Kidney tubule cell (primary cell): Measurements from ENCODE around the gene RPH3AL.
"Not testable (repeated sequence)": the region's sequence is repeated elsewhere in the genome, so short reads cannot be mapped to it uniquely, and the experiment has no call there.

Experiments
- DNase-seq: peaks from one replicate; pipeline ENCODE4 v3.0.0-alpha.2; 2018; ENCODE audit warnings: low spot score

Gene RPH3AL

GRCh38 chr17:238071-238963 lies 114.3 kb downstream of the RPH3AL start:
- DNase-seq: no peak

GRCh38 chr17:237406-237955 lies 115.1 kb downstream of the RPH3AL start:
- no peak for DNase-seq

DNA sequence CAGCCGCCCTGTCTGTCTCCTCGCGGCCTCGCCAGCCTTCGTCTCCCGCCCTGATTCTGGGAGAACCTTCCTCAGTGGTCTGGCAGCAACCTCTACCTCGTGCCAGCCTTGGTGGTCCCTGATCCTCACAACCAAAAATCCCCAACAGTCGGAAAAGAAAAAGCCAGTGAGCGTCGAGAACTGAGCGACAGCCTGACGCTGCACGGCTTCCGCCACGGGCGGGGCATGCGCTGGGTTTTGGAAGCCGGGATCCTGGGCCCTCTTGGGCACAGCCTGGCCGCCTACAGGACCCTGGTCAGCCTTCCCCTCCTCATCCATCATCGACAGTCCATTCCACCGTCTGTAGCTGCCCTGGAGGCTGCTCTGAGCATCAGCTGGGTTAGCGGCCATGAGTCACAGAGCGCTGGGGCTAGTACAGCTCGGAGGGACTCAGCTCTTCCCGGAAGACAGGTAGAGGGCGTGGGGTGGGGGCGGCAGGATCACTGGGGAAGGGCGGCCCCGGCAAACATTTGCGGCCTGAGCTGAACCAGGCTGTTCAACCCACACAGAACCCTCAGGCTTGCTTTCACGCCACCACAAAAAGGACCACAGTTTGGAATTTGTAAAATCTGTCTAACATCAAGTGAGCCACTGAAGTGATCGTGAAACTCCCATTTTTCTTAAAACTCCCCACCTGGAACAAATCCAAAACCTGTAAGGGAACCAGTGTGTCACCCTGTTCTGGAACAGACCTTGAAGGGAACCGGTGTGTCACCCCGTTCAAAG lies 115.8 kb downstream of the RPH3AL start:
- no peak for DNase-seq

DNA sequence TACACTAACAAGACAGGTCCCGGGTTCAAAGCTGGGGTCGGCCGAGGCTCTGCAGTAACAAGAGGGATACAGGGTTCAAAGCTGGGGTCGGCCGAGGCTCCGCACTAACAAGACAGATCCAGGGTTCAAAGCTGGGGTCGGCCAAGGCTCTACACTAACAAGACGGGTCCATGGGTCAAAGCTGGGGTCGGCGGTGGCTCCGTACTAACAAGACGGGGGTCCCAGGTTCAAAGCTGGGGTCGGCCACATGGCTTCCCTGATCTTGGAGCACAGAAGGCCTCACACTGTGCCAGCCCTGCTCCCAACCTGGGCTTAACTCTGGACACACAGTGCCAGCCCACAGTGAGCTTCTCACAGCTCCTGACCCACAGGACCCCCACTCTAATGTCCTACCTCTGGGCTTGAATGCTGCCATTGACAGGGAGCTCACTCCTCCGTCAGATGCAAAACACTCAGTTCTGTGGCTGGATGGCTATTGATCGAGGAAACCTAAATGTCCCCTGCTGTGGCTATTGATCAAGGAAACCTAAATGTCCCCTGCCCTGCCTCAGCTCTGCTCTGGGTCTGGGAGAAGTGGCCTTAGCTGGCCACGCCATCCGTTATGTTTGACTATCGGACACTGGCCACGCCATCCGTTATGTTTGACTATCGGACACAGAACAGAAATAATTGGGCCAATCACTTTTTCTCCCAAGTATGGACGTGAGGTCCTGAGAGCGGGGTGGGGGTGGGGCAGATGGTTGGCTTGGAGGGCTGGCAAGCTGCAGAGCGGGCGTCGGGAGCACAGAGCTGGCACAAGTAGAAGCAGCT lies 116.6 kb downstream of the RPH3AL start:
- DNase-seq: no peak

GRCh38 chr17:234994-235830 lies 117.4 kb downstream of the RPH3AL start:
- DNase-seq: not testable (repeated sequence)

DNA sequence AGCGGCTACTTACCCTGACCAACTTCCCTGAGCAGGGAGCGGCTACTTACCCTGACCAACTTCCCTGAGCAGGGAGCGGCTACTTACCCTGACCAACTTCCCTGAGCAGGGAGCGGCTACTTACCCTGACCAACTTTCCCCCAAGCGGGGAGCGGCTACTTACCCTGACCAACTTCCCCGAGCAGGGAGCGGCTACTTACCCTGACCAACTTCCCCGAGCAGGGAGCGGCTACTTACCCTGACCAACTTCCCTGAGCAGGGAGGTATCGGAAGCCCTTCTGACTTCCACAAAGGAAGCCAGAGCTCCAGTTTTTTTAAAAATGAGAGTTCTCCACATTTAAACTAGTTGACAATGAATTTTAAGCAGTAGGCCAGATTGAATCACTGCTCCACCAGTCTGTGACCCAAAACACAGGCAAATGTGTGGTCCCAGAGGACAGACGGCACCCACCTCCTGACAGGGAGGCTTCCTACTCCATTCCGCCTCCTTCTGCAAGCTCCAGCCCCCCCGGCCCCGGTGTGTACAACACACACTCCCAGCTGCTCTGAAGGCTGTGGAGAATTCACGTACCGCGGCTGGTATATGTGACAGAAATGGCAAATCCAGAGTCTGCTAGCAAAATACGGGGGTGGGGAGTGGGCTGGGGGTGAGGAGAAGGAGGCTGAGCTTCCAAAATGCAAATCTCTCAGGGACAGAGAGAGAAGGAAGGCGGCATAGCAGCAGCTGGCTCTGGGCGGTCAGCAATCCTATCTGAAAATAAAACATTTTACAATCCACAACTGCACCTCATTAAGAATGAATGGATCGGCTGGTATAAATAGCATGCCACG lies 118.2 kb downstream of the RPH3AL start:
- not testable (repeated sequence) for DNase-seq

DNA sequence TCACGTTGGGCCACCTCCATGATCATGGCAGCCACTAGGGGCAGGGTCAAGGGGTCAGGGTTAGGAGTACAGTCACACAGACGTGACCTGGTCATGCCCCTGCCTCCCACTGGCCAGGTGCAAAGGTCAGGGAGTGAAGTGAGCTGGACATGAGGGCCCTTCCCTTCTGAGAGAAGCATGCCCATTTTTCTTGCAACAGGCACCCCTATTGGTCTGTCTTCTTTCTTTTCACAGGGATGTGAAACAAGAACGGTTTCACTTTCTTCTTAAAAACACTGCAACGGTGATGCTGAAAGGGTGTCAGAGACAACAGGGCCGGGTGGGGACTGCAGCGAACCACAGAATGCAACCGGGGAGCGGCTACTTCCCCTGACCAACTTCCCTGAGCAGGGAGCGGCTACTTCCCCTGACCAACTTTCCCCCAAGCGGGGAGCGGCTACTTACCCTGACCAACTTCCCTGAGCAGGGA lies 119.1 kb downstream of the RPH3AL start:
- no peak for DNase-seq

DNA sequence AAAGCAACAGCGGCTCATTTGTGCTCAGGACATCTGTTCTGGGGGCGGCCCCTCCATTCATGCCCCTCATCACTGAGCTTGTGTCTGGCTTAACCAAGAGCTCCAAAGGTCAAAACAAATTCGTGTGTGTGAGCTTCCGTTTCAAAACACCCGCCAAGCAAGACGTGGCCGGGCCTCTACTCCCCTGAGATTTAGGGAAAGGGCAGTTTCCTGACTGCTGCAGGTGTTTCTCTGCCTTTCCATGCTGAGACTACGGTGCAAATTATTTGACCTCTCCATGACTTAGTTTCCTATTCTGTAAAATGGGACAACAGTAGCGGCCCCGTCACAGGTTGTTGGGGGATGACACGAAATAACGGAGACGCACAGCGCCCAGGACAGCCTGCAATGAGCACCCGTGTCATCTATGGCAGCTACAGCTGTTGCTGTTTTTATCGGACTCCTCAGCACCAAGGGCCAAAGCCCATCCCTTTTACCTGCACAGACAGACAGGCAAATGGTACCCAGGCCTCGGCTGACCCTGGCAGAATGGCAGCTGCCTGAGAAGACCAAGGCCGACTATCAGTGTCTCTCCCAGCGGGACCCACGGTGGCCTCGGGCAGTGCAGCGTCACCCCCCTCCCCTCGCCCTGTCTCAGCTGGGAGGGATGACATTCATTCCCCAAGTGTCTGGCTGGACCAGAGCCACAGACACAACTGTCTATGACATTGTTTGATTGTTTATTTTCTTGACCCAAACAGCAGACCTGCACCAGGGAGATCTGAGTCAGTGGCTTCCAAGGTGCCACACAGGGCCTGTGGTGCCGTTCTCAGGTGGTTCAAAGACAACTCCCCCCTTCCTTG lies 120.4 kb downstream of the RPH3AL start:
- no peak for DNase-seq

DNA sequence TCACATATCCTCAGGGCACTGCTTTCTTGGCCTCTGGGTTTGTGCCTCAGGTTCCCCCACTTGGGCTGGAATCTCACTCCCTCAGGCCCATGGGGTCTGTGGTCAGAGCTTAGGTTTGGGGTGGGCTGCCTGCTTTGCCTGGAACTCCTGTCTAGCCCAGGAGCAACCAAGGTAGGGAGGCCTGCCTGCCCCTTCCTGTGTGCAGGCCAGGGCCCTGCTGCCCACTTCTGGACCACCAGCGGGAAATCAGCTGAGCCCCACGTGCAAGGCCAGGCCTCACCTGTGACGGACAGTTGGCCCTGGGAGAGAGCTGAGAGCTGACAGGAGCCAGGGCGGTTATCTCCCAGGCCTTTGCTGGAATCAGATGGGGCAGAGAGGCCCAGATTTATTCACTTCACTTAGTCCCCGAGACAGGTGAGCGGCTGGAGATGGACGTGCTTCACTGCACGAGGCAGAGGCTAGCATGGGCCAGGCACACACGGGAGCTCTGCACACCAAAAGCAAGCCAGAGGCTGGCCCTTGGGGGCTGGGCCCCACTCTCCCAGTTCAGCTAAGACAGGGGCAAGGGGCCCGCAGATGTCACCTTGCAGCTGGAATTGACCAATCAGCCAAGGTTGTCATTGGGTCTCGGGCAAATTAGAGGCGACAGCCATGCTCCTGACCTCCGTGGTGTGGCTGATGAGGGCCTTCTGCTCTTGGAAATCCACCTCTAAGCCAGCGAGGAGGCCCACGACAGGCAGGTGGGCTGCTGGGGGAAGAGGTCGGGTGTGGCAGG lies 121.2 kb downstream of the RPH3AL start:
- no peak for DNase-seq

- no peak for DNase-seq
These were observed 122.2 kb downstream of the RPH3AL start for GRCh38 chr17:230395-230770.

- no peak for DNase-seq
These were observed 122.8 kb downstream of the RPH3AL start for GRCh38 chr17:229709-230394.

GRCh38 chr17:228951-229708 lies 123.5 kb downstream of the RPH3AL start:
- DNase-seq: no peak

DNA sequence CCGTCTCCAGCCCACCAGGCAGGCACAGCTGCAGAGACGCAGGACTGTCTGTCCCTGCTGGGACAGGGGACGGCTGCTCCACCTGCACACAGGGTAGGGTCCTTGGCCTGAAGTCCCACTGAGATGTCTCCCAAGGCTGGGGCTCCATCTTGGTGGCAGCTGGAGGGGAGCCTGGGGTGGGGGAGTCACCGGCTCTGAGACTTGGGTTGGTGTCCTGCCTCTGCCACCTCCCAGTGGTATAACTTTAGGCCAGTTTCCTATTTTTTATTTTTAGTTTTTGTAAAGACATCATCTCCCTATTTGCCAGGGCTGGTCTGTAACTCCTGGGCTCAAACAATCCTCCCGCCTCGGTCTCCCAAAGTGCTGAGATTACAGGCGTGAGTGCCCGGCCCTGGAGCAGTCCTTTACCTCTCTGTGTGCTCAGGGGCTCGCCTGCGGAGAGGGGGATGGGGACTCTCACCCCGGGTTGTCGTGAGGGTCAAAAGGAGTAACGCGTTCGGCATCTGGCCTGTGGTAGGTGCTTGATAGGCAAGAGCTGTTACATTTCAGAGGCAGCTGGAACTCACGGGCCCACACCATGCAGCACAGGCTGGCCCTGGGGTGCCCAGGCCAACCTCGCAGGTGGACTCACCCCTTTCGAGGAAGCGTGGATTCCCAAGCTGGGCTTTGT lies 124.5 kb downstream of the RPH3AL start:
- DNase-seq: no peak

DNA sequence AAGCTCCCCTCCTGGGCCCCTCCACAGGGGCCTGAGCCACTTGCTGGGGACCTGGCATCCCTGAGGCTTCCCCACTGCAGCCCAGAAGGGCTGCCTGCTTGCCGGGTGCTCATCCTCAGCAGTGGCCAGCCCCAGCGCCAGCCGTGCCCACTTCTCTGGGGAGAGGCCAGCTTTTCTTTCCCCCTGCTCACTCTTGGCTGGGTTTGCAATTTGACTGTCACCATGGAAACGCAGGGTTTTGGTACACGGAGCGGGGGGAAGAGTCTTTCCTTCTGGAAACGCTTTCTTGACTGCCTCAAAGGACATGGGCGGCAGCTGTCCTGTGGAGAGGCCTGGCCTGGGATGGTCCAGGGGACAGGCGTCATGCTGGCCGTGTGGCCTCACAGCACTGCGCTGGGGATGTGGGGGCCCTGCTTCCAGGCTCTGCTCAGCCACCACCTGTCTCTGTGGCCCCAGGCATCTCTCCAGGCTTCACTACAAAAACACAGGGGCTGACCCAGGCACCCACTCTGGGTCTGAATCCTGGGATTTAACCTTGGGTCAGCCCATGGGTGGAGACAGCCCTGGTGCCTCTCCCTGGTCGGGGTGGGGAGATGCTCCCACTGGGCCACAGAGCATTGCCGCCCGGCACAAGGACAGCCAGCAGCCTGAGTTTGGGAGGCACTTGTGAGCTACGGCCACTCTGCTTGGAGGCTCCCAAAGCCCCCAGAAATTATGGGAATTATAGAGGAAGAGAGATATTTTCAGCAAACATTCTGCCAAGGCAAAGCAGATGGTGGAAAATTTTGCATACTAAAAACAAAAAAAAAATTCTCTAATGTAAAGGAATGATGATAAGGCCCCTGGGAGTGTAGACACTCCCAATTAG lies 125.3 kb downstream of the RPH3AL start:
- DNase-seq: no peak
